SJCRH30 (cell line): Measurements from ENCODE around the gene STK32B. TPM values are rescaled to one million over a fixed set of nuclear protein-coding genes. Genes with fewer than 3 reads are reported as not detected.
A peak's percentile ranks its signal among the peaks of the same experiment; 100 is the strongest.

ENCODE experiments used
- DNase-seq, 2 experiments: peaks; one replicate each; pipeline ENCODE4 v3.0.0-alpha.2; 2015 to 2020
- H3K27ac ChIP-seq: fragments of 250-450 bp; sonication (Bioruptor Pico); 2 replicates; pipeline ENCODE4 v1.5.1; 2020; ENCODE audit warnings: mild to moderate bottlenecking, moderate library complexity
- H3K27me3 ChIP-seq: fragments of 250-450 bp; sonication (Bioruptor Pico); 2 replicates; pipeline ENCODE4 v1.5.1; 2020; ENCODE audit warnings: mild to moderate bottlenecking, moderate library complexity
- H3K36me3 ChIP-seq: fragments of 250-450 bp; sonication (Bioruptor Pico); 2 replicates; pipeline ENCODE4 v1.5.1; 2020; ENCODE audit warnings: mild to moderate bottlenecking, moderate library complexity
- H3K4me1 ChIP-seq: fragments of 250-450 bp; sonication (Bioruptor Pico); 2 replicates; pipeline ENCODE4 v1.5.1; 2020; ENCODE audit warnings: mild to moderate bottlenecking, moderate library complexity
- H3K4me3 ChIP-seq: fragments of 250-450 bp; sonication (Bioruptor Pico); 2 replicates; pipeline ENCODE4 v1.5.1; 2020; ENCODE audit warnings: mild to moderate bottlenecking, moderate library complexity
- H3K9me3 ChIP-seq: fragments of 250-450 bp; sonication (Bioruptor Pico); replicated peaks from 2 replicates; pipeline ENCODE4 v1.5.1; 2020; ENCODE audit warnings: mild to moderate bottlenecking, moderate library complexity
- total RNA-seq: library from RNA; depleted of rRNA; stranded (reverse); fragments of >200 nt; shearing (Covaris generic); gene quantifications from 2 replicates; pipeline ENCODE4 v1.2.3, GENCODE V29; 2014

STK32B gene
- total RNA-seq, 1 experiment from 2014 or later = 0.20 TPM

GRCh38 chr4:5191831-5192230 lies 140.6 kb downstream of the STK32B start:
- Histone ChIP-seq H3K27me3 (peaks cover 3% of the 10 kb centered on the region; the same call in 1 of the 2 replicates), H3K4me3 (no peak overlapping the region), H3K9me3 (no peaks in the 10 kb centered on the region), H3K36me3 (no peaks in the 10 kb centered on the region), H3K4me1 (no peaks in the 10 kb centered on the region), H3K27ac (no peak overlapping the region)
- DNase-seq = no peak

GRCh38 chr4:5192271-5192670 lies 141.0 kb downstream of the STK32B start:
- Histone ChIP-seq H3K36me3 (no peaks in the 10 kb centered on the region), H3K27ac (no peak overlapping the region), H3K4me3 (no peak overlapping the region), H3K9me3 (no peaks in the 10 kb centered on the region), H3K27me3 (peaks cover 3% of the 10 kb centered on the region; the same call in 1 of the 2 replicates), H3K4me1 (no peaks in the 10 kb centered on the region)
- no peak for DNase-seq

GRCh38 chr4:5192678-5193077 lies 141.4 kb downstream of the STK32B start:
- Histone ChIP-seq H3K4me3 (no peak overlapping the region), H3K4me1 (no peaks in the 10 kb centered on the region), H3K27ac (no peak overlapping the region), H3K36me3 (no peaks in the 10 kb centered on the region), H3K9me3 (no peaks in the 10 kb centered on the region), H3K27me3 (peaks cover 3% of the 10 kb centered on the region; the same call in 1 of the 2 replicates)
- no peak for DNase-seq

- Histone ChIP-seq H3K9me3 (no peaks in the 10 kb centered on the region), H3K36me3 (no peaks in the 10 kb centered on the region), H3K4me1 (no peaks in the 10 kb centered on the region), H3K27me3 (0 out of 2 replicates have a peak, but pooled peaks cover 3% of the 10 kb centered on the region), H3K27ac (no peak overlapping the region), H3K4me3 (no peak overlapping the region)
- no peak for DNase-seq
Observed at GRCh38 chr4:5198656-5199541, 147.6 kb downstream of the STK32B start.

- Histone ChIP-seq H3K27ac (no peak overlapping the region), H3K4me3 (no peak overlapping the region), H3K36me3 (no peaks in the 10 kb centered on the region), H3K27me3 (no peaks in the 10 kb centered on the region), H3K9me3 (no peaks in the 10 kb centered on the region), H3K4me1 (no peaks in the 10 kb centered on the region)
- DNase-seq = no peak
Observed at GRCh38 chr4:5199912-5200311, 148.6 kb downstream of the STK32B start.

- Histone ChIP-seq H3K27ac (no peak overlapping the region), H3K36me3 (no peaks in the 10 kb centered on the region), H3K9me3 (no peaks in the 10 kb centered on the region), H3K27me3 (no peaks in the 10 kb centered on the region), H3K4me1 (no peaks in the 10 kb centered on the region), H3K4me3 (no peak overlapping the region)
- no peak for DNase-seq
Observed at GRCh38 chr4:5200513-5200912, 149.2 kb downstream of the STK32B start.

GRCh38 chr4:5203309-5203992 lies 152.2 kb downstream of the STK32B start:
- H3K36me3 ChIP-seq = no peaks in the 10 kb centered on the region
- no peaks in the 10 kb centered on the region for H3K27me3 ChIP-seq
- no peaks in the 10 kb centered on the region for H3K4me1 ChIP-seq
- no peak overlapping the region for H3K4me3 ChIP-seq
- no peaks in the 10 kb centered on the region for H3K9me3 ChIP-seq
- H3K27ac ChIP-seq = no peak overlapping the region
- DNase-seq = no peak

GRCh38 chr4:5203993-5204310 lies 152.7 kb downstream of the STK32B start:
- Histone ChIP-seq H3K4me1 (no peaks in the 10 kb centered on the region), H3K9me3 (no peaks in the 10 kb centered on the region), H3K27ac (no peak overlapping the region), H3K4me3 (no peak overlapping the region), H3K27me3 (no peaks in the 10 kb centered on the region), H3K36me3 (no peaks in the 10 kb centered on the region)
- DNase-seq = no peak

- no peaks in the 10 kb centered on the region for H3K4me1 ChIP-seq
- DNase-seq = no peak
- no peaks in the 10 kb centered on the region for H3K9me3 ChIP-seq
- no peak overlapping the region for H3K4me3 ChIP-seq
- no peaks in the 10 kb centered on the region for H3K27me3 ChIP-seq
- H3K27ac ChIP-seq = no peak overlapping the region
- no peaks in the 10 kb centered on the region for H3K36me3 ChIP-seq
Observed at GRCh38 chr4:5204781-5205180, 153.5 kb downstream of the STK32B start.

GRCh38 chr4:5206016-5206790 lies 154.9 kb downstream of the STK32B start:
- Histone ChIP-seq H3K27me3 (no peaks in the 10 kb centered on the region), H3K27ac (no peak overlapping the region), H3K4me3 (no peak overlapping the region), H3K4me1 (no peaks in the 10 kb centered on the region), H3K36me3 (no peaks in the 10 kb centered on the region), H3K9me3 (no peaks in the 10 kb centered on the region)
- DNase-seq = peak; percentile 11 to 13

GRCh38 chr4:5209862-5210261 lies 158.6 kb downstream of the STK32B start:
- H3K9me3 ChIP-seq = no peaks in the 10 kb centered on the region
- DNase-seq = no peak
- no peak overlapping the region for H3K27ac ChIP-seq
- peaks cover 12% of the 10 kb centered on the region for H3K27me3 ChIP-seq
- H3K4me3 ChIP-seq = no peak overlapping the region
- H3K36me3 ChIP-seq = no peaks in the 10 kb centered on the region
- H3K4me1 ChIP-seq = no peaks in the 10 kb centered on the region

- Histone ChIP-seq H3K36me3 (no peaks in the 10 kb centered on the region), H3K4me1 (no peaks in the 10 kb centered on the region), H3K4me3 (no peak overlapping the region)
Observed at GRCh38 chr4:5211282-5211839, 160.1 kb downstream of the STK32B start.

GRCh38 chr4:5212255-5213013 lies 161.2 kb downstream of the STK32B start:
- DNase-seq = no peak
- no peaks in the 10 kb centered on the region for H3K9me3 ChIP-seq

More at GRCh38 chr4:5211282-5211839, 160.1 kb downstream of the STK32B start:
- no peak overlapping the region for H3K27ac ChIP-seq
- DNase-seq = no peak
- peaks cover 12% of the 10 kb centered on the region for H3K27me3 ChIP-seq
- no peaks in the 10 kb centered on the region for H3K9me3 ChIP-seq

GRCh38 chr4:5213087-5213595 lies 161.9 kb downstream of the STK32B start:
- no peaks in the 10 kb centered on the region for H3K9me3 ChIP-seq
- H3K27me3 ChIP-seq = peaks cover 12% of the 10 kb centered on the region
- H3K4me1 ChIP-seq = no peaks in the 10 kb centered on the region
- no peak overlapping the region for H3K4me3 ChIP-seq
- DNase-seq = no peak
- H3K36me3 ChIP-seq = no peaks in the 10 kb centered on the region
- no peak overlapping the region for H3K27ac ChIP-seq

More at GRCh38 chr4:5212255-5213013, 161.2 kb downstream of the STK32B start:
- Histone ChIP-seq H3K4me1 (no peaks in the 10 kb centered on the region), H3K27ac (no peak overlapping the region), H3K4me3 (no peak overlapping the region), H3K27me3 (peaks cover 12% of the 10 kb centered on the region), H3K36me3 (no peaks in the 10 kb centered on the region)
